ENCODE data around the gene ZNF81.
"Not testable (repeated sequence)": the region's sequence is repeated elsewhere in the genome, so short reads cannot be mapped to it uniquely, and the experiment has no call there.

Gene ZNF81

DNA sequence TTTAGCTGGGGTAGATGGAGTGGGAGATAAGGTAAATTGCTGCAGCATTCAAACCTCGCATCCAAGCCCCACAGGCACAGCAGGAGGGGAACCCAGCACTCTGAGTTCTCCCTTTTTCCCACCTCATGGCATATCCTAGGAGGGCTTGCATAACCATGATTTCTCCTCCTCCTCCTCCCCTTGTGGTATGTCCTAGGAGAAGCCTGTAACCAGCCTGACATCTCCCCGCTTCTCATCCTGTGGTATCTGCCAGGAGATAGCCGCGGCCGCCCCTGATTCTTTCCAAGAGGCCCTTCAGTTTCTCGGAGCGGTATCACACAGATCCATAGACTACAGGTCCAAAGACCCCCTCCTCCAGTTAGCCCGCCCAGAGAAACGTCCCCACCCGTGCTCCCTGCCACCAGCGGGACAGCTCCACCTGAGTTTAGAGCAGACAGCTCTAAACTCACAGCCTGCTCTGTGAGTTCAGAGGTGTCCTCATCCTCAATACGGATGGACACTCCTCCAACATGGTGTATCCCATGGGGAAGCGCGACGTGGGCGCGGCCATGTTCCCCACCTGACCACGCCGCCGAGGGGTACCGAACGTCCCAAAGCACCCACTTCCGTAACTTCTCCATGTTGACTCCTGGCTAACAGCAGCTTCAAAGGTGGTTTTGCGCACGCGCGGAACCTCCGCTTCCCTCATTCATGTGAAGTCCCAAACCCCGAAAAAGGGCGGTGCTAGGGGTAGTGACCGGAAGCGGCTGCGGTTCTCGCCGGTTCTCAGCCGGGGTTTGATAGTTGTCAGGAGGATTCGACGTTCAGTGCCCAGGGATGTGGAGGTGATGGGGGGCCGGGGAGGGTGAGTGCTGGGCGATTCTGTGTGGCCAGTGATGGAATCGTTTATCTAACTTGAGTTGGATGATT is at the start of gene ZNF81:
TSS of gene ZNF81 (plus strand) at position 739 of the 909 bp plus-strand sequence. CDS start 9,366 bp downstream, outside the sequence.
- DNase-seq, result peak; percentile 88

DNA sequence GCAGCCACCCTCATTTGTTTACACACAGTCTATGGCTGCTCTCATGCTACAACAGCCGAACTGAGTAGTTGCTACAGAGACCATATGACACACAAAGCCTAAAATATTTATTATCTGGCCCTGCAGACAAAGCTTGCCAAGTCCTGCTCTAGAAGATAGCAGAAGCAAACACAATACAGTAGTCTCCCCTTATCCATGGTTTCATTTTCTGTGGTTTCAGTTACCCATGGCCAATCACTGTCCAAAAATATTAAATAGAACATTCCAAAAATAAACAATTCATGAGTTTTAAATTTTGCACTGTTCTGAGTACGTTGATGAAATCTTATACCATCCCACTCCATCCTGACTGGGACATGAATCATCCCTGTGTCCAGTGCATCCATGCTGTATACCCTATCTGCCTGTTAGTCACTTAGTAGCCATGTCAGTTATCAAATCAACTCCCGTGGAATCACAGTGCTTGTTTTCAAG is 40.2 kb upstream of the ZNF81 start:
- no peak for DNase-seq

DNA sequence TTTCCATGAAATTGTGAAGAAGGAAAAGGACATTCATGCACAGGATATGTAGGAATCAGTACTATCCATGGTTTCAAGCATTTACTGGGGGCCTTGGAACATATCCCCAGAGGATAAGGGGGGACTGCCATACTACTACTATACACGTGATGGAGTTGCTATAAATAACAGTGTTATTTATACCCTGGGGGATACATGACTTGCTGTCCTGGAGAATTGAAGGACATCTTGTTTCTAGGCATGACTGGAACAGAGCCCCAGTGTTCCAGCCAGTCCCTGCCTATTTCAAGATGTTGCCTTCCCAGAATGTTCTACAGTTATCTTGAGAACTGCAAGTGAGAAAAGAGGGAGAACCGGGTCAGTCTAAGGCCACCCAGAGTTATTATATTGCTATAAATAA is 39.6 kb upstream of the ZNF81 start:
- DNase-seq, result no peak

DNA sequence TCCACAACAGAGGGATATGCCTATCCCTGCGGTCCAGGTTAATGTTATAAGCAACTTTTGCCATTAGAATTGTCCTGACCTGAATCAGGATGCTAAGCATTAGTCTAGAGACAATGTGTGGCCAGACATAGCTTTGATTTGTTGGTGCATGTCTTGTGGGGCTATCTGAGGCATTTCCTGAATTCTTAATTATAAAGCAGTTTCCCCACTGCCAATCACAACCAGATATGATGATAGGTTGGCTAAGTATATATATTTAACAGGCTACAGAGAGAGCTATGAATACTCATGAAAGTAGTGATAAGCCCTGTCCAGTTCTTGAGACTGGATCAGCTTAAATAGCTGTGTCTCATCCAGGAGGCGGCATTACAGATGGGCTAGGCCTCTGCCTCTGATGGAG is 37.8 kb upstream of the ZNF81 start:
- DNase-seq, result no peak

DNA sequence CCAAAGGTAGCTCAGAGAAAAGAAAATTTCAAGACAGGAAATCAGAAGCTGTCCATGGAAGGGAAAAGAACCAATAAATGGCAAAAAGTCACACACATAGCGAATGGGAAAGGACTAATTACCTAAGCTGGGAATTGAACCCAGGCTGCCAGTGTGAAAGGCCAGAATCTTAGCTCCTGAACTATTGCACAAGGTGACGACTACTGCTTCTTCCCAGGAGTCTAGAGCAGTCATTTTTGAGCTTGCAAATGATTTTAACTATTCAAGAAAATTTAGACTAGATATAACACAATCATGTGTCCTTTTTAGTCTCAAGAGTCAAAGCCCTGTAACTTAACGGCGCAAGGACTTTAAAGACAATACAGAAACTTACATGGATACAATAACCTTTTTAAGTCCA is 34.1 kb upstream of the ZNF81 start:
- DNase-seq, result peak; percentile 0

DNA sequence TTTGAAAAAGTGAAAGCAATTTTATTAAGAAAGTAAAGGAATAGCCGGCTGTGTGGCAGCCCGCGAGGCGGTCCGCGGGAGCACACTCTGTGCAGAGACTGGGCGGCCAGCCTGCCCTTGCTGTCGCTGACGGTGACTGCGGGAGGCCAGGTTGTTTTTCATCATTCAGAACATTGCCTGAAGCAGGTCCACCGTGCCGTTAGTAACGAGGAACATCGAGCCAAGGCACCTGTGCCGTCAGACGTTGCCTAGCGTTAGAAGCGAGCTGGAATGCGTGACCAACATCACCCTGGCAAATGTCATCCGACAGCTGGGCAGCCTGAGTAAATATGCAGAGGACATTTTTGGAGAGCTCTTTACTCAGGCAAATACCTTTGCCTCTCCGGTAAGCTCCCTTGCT is 33.6 kb upstream of the ZNF81 start:
- DNase-seq, result peak; percentile 31

DNA sequence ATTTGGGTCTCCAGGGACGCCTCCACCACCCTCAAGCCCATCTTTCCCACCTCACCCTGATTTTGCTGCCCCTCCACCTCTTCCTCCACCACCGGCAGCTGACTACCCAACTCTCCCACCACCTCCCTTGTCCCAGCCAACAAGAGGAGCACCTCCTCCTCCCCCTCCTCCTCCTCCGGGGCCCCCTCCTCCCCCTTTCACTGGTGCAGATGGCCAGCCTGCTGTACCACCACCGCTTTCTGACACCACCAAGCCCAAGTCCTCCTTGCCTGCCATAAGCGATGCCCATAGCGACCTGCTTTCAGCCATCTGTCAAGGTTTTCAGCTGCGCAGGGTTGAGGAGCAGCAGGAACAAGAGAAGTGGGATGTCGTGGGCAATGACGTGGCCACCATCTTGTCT is 32.4 kb upstream of the ZNF81 start:
- no peak for DNase-seq

DNA sequence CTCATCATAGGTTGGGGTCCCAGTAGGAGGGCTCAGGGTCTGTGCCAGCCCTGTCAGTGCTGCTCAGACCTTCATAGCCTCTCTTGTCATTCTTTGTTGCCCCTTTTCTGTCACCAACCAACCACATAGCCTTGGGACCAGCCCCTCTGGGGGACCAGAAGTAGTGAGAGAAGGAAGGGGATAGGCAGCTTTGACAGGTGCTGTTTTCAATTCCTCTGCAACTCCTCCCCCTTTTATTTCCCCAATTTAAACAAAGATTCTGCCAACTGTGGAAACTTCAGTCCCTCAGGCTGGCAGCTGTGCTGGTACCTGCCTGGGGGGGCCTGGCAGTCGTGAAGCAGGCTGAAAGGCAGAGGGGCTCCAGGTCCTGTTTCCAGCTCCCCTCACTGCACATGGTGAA is 30.9 kb upstream of the ZNF81 start:
- not testable (repeated sequence) for DNase-seq

DNA sequence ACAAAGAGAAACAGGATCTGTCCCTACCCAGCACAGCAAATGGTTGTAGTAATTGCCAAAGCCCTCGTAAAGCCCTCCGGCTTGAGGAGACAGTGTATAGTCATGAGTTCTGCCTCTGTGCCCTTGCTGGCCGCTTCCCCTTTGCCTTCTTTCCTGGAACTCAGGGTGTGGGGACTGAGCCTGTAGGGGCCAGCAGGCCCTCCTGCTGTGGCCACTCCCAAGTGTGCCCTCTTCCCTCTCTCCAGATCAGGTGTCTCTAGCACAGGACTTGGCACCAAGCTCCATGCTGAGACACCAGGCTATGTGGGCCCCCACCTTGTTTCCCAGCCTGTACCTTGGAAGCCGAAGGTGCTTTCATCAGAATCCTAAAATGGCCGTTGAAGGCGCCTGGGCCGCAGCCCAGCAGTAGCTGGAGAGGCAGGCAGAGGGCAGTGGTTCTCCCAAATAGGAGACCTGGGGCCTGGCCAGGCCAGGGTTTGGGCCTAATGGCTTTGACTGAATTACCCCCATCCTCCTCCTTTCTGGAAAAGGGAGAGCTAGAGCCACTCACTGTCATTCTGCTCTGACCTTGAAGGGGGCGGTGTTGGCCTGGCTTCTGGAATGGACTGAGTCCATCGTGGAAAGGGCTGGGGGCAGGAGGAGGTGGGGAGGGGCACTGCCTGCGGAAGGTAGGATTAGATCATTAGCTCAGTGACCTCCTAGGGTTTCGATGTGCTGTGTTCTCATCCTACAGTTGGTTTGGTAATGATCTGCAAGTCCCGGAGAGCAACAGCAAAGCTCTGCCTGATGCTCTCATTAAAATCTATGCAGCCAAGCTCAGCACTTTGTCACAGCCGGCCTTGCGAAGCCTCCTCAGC is 30.1 kb upstream of the ZNF81 start:
- not testable (repeated sequence) for DNase-seq

DNA sequence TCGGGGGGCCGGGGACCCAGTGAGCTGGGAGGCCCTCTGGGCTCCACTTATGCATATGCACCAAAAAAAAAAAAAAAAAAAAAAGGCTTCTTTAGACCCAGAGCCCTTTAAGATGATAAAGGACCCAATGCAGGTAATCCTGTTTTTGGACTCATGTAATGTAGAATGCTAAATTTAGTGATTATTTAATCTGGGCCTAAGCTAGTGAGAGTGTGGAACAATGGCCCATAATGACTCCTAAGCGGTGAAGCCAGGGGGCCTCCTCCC is 29.5 kb upstream of the ZNF81 start:
- not testable (repeated sequence) for DNase-seq

DNA sequence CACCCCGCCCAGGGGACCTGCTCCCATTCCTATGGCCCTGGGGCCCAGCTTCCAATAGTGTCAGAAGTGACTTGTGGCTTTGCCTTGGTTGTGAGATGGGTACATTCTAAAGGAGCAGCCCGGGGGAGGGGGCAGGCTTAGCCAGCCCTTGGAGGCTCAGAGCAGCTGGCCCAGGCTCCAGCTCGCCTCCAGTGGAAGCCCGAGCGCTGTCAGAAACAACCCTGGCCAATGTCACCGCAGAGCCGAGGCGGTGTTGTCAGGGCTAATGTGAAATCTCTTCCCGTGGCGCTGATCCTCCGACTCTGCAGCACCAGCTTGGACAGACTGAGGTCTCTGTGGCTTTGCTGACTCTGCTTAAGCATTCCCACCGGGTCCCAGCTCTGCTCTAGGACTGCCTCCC is 29.2 kb upstream of the ZNF81 start:
- DNase-seq, result no peak

DNA sequence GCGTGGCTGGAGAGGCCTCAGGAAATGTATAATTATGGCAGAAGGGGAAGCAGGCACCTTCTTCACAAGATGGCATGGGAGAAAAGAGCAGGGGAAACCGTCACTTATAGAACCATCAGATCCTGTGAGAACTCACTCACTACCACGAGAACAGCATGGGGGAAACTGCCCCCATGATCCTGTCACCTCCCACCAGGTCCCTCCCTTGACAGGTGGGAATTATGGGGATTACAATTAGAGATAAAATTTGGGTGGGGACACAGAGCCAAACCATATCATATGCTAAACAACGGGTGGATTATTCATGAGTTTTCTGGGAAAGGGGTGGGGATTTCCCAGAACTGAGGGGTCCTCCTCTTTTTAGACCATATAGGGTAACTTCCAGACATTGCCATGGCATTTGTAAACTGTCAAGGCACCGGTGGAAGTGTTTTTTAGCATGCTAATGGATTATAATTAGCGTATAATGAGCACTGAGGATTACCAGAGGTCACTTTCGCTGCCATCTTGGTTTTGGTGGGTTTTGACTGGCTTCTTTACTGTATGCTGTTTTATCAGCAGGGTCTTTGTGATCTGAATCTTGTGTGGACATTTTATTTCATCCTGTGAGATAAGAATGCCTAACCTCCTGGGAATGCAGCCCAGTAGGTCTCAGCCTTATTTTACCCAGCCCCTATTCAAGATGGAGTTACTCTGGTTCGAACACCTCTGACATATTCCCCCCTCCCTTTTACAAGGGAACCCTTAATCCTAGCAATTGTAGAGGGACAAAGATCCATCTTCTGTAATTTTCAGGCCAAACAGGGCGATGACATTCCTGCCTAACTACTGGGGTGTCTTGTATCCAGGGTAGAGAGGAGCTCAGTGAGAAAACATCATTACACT is 27.6 kb upstream of the ZNF81 start:
- no peak for DNase-seq

DNA sequence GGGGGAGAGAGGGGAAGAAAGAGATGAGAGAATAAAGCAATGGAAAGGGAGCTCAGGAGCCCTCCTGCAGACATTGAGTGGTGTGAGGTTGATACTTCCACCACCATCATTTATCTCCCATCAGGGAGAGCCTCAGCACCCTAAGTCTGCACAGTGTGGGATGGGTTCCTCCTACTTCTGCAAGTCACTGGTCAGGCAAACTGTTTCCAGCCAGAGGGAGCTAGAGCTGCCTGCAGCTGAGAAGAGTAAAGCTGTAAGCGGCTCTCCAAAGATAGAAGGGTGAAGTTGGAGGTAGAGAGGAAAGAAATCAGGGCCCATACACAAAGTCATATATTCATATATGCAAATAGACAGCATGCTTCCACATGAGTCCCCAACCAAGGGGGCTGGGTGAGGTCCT is 21.9 kb upstream of the ZNF81 start:
- DNase-seq, result no peak

DNA sequence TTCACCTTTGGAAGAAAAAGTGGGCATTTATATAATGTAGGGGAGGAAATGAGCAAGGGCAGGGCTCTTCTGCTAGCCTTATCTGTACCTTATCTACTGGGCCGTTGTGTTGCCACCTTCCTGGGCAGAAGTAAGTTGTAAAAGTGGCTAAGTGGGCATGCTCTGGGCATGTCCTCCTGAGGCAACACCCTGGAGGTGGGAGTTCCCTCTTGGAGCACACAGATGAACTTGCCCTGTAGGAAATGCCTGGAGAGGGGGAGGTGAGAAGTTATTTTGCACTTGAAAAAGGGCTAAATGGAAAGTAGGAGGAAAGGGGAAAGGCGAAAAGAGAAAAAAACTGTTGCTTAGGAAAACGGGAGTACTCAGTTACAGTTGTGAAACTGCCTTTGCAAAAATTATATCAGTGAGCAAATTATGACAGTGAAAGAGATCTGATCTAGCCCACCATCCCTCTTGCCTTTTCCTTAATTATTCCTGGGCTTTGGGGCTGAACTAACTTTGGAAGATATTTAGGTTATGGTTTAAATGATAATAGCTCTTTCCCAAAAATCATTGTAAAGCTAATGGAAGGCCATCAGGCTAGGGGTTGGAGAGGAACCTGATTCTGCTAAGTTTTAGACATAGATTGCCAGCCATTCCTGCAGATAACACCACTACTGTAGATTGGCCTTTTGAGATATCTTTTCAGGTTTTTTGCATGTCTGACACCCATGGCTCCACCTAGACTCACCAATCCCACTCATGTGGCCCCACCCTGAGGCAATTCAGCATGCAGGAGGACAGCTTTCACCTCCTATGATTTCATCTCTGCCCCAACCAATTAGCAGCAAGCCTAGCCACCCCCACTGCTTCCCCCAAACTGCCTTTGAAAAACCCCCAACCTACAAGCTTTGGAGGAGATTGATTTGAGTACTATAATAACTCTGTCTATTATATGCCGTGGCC is 20.5 kb upstream of the ZNF81 start:
- DNase-seq, result no peak

DNA sequence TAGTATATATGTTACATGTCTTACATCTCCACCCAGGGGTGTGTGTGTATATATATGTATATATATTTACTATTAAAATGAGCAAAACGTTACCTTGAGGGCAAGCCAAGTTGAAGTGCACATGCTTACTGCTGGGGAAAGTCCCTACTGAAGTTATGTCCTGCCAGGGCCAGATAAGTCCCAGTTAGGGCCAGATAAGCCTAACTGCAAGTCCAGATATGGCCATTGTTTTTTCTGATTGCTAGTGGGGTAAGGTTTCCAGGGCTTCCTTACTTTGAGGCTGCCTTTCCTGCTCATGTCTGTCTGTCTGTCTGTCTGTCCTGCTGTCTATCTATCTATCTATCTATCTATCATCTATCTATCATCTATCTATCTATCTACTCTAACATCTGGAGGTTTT is 19.3 kb upstream of the ZNF81 start:
- DNase-seq, result no peak

DNA sequence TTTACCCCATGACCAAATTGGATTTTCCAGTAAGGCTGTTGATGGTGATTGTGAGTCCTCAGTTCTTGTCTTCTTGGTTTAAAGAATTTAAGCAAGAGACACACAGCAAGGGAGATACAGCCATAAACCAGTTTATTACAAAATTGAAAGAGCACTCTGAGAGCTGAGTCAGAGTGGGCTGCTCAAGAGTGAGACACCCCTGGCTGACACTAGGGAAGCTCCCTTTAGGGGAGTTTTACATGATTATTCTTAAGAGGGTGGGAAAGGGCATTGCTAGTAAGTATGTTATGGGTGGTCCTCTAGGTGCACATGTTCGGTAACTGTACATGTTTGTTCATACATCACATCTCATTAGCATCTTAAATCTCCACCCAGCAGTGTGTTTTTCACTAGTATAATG is 18.8 kb upstream of the ZNF81 start:
- no peak for DNase-seq

DNA sequence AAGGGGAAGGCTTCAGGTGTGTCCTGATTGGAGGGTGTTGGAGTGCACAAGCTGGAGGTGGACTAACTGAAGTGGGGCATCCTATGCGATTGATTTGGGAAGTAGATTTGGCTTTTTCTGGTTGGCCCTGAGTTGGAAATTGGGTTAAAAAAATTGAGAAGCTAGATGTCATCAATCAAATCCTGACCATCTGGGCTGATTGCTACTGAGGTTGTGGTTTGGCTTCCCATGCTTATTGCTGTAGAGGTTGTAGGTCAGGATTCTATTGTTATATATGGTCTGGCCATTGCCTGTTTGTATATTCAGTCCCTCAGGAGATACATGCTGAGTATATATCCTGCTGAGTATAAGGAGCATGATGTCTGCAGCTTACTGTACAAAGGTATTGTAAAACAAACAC is 7.7 kb upstream of the ZNF81 start:
- no peak for DNase-seq

DNA sequence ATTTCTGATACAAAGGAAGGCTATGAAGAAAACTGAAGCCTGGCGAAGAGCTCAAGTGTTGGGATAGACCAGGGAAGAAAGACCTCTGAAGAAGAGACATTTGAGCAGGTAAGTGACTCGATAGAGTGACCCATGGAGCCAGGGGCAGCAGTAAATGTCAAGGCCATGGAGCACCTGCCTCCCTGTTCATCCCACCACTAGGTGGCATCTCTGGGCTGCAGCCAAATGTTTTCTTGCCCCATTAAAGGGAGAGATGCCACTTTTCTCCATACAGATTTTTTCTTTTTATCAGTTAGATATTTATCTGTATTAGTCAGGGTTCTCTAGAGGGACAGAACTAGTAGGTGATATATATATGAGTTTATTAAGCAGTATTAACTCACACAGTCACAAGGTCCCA is 4.9 kb upstream of the ZNF81 start:
- DNase-seq, result peak; percentile 34

DNA sequence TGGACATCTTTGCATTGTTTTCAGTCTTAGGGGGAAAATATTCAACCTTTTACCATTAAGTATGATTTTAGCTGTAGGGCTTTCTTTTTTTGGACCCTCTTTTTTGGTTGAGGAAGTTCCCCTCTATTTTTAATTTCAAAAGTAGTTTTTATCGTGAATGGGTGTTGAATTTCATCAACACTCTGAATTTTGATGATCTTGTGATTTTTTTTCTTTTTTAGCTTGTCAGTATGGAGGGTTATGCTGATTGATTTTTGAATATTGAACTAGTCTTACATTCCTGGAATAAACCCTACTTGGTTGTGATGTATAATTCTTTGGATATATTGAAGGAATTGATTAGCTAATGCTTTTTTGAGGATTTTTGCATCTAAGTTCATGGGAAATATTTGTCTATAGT is 1.7 kb downstream of the ZNF81 start:
- no peak for DNase-seq

DNA sequence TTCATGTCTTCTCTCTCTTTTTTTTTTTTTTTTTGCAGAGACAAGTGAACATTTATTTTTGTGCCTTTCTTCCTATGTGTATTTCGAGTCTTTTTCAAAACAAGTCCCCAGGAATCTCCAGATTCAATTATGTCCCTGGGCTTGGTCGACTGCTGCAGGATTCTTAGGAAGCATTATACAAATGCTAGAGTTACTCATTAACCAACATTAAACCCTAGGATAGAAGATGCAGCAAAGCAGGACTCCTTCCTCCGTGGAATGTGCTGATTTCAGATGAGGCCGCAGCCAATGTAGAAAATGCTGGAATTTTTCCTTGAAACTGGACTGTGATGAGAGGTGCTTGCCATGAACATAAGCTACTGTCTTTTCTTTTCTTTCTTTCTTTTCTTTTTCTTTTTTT is 3.4 kb downstream of the ZNF81 start:
- DNase-seq, result no peak

DNA sequence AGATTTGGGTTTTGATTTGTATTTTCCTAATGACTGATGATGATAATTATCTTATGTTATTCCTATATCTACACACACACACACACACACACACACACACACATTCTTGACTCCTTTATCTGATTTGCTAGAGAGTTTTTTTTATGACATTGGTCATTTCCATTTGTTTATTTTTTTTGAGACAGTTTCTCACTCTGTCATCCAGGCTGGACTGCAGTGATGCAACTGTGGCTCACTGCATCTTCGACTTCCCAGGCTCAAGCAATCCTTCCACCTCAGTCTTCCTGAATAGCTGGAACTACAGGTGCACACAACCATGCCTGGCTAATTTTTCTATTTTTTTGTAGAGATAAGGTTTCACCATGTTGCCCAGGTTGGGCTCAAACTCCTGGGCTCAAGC is 6.7 kb downstream of the ZNF81 start:
- DNase-seq, result no peak

DNA sequence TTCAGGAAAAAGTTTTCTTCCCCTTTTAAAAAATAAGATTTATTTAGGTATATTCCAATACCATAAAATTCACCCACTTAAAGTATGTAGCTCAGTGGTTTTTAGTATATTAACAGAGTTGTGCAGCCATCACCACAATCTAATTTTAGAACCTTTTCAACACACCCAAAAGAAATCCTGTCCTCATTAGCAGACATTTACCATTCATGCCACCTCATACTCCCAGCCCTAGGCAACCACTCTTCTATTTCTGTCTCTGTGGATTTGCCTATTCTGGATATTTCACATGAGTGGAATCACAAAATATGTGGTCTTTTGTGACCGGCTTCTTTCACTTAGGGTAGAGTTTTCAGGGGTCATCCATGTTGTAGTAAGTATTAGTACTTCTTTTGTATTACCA is 7.4 kb downstream of the ZNF81 start:
- no peak for DNase-seq
